ENCODE data around the gene MREG. TPM values are rescaled to one million over a fixed set of nuclear protein-coding genes. Genes with fewer than 3 reads are reported as not detected.

MREG gene
- 10 to 100 TPM; 26.0 to 26.5 TPM for polyA plus RNA-seq

GRCh38 chr2:216013080-216013909 lies at the start of gene MREG:
TSS of gene MREG (minus strand) at chr2:216013551. CDS start at chr2:216013327, 224 bp downstream.
- Histone ChIP-seq H3K36me3 (ENCODE audit: control insufficient read depth in 2 of 2, insufficient read depth in 2 of 2, low read length in 1 of 2) (no peaks in the 10 kb centered on the region), H3K27ac (ENCODE audit: low read depth in 2 of 2, low read length in 1 of 2) (peak within 1 kb of the TSS; percentile 83 to 97), H3K4me3 (ENCODE audit: low read depth in 1 of 2, low read length in 2 of 2) (peak within 1 kb of the TSS; percentile 67 to 78), H3K27me3 (ENCODE audit: control insufficient read depth in 1 of 2, insufficient read depth in 2 of 2, low read length in 2 of 2) (no peaks in the 10 kb centered on the region), H3K9me3 (ENCODE audit: control insufficient read depth in 2 of 2, insufficient read depth in 1 of 2, low read depth in 1 of 2, low read length in 1 of 2) (no peaks in the 10 kb centered on the region), H3K4me1 (ENCODE audit: control insufficient read depth in 2 of 2, insufficient read depth in 2 of 2, low read length in 1 of 2) (peaks cover 0 to 2% of the 10 kb centered on the region in 2 donors)
- 1% methylated on average over 43 to 70 of the region's 70 CpGs for WGBS, 2 donors

- Histone ChIP-seq H3K9me3 (ENCODE audit: control insufficient read depth in 2 of 2, insufficient read depth in 1 of 2, low read depth in 1 of 2, low read length in 1 of 2) (no peaks in the 10 kb centered on the region), H3K27me3 (ENCODE audit: control insufficient read depth in 1 of 2, insufficient read depth in 2 of 2, low read length in 2 of 2) (no peaks in the 10 kb centered on the region), H3K4me1 (ENCODE audit: control insufficient read depth in 2 of 2, insufficient read depth in 2 of 2, low read length in 1 of 2) (no peaks in the 10 kb centered on the region)
Observed at GRCh38 chr2:216059233-216059834, 46.0 kb upstream of the MREG start.

GRCh38 chr2:216057688-216058193 lies 44.4 kb upstream of the MREG start:
- Histone ChIP-seq H3K4me3 (ENCODE audit: low read depth in 1 of 2, low read length in 2 of 2) (peak overlapping the region in 1 of 2 donors; percentile 33), H3K9me3 (ENCODE audit: control insufficient read depth in 2 of 2, insufficient read depth in 1 of 2, low read depth in 1 of 2, low read length in 1 of 2) (no peaks in the 10 kb centered on the region), H3K4me1 (ENCODE audit: control insufficient read depth in 2 of 2, insufficient read depth in 2 of 2, low read length in 1 of 2) (no peaks in the 10 kb centered on the region), H3K36me3 (ENCODE audit: control insufficient read depth in 2 of 2, insufficient read depth in 2 of 2, low read length in 1 of 2) (no peaks in the 10 kb centered on the region), H3K27ac (ENCODE audit: low read depth in 2 of 2, low read length in 1 of 2) (peak overlapping the region; percentile 86 to 87), H3K27me3 (ENCODE audit: control insufficient read depth in 1 of 2, insufficient read depth in 2 of 2, low read length in 2 of 2) (no peaks in the 10 kb centered on the region)
- WGBS, 2 donors = 42 to 44% methylated on average over 7 of the region's 7 CpGs

More at GRCh38 chr2:216059233-216059834, 46.0 kb upstream of the MREG start:
- WGBS, 2 donors = 94 to 95% methylated on average over 5 of the region's 5 CpGs
- no peak overlapping the region for H3K4me3 ChIP-seq (ENCODE audit: low read depth in 1 of 2, low read length in 2 of 2)
- H3K36me3 ChIP-seq (ENCODE audit: control insufficient read depth in 2 of 2, insufficient read depth in 2 of 2, low read length in 1 of 2) = peaks cover 0 to 2% of the 10 kb centered on the region in 2 donors
- no peak overlapping the region for H3K27ac ChIP-seq (ENCODE audit: low read depth in 2 of 2, low read length in 1 of 2)

GRCh38 chr2:216056739-216057138 lies 43.4 kb upstream of the MREG start:
- H3K27me3 ChIP-seq (ENCODE audit: control insufficient read depth in 1 of 2, insufficient read depth in 2 of 2, low read length in 2 of 2) = no peaks in the 10 kb centered on the region
- no peak overlapping the region for H3K27ac ChIP-seq (ENCODE audit: low read depth in 2 of 2, low read length in 1 of 2)
- no peaks in the 10 kb centered on the region for H3K9me3 ChIP-seq (ENCODE audit: control insufficient read depth in 2 of 2, insufficient read depth in 1 of 2, low read depth in 1 of 2, low read length in 1 of 2)
- no peak overlapping the region for H3K4me3 ChIP-seq (ENCODE audit: low read depth in 1 of 2, low read length in 2 of 2)
- no peaks in the 10 kb centered on the region for H3K4me1 ChIP-seq (ENCODE audit: control insufficient read depth in 2 of 2, insufficient read depth in 2 of 2, low read length in 1 of 2)
- 59 to 62% methylated on average over 3 of the region's 3 CpGs for WGBS, 2 donors
- no peaks in the 10 kb centered on the region for H3K36me3 ChIP-seq (ENCODE audit: control insufficient read depth in 2 of 2, insufficient read depth in 2 of 2, low read length in 1 of 2)

- 91 to 93% methylated on average over 4 of the region's 4 CpGs for WGBS, 2 donors
- Histone ChIP-seq H3K27me3 (ENCODE audit: control insufficient read depth in 1 of 2, insufficient read depth in 2 of 2, low read length in 2 of 2) (no peaks in the 10 kb centered on the region), H3K9me3 (ENCODE audit: control insufficient read depth in 2 of 2, insufficient read depth in 1 of 2, low read depth in 1 of 2, low read length in 1 of 2) (no peaks in the 10 kb centered on the region), H3K4me1 (ENCODE audit: control insufficient read depth in 2 of 2, insufficient read depth in 2 of 2, low read length in 1 of 2) (no peaks in the 10 kb centered on the region), H3K27ac (ENCODE audit: low read depth in 2 of 2, low read length in 1 of 2) (no peak overlapping the region), H3K4me3 (ENCODE audit: low read depth in 1 of 2, low read length in 2 of 2) (no peak overlapping the region), H3K36me3 (ENCODE audit: control insufficient read depth in 2 of 2, insufficient read depth in 2 of 2, low read length in 1 of 2) (no peaks in the 10 kb centered on the region)
Observed at GRCh38 chr2:216055680-216056079, 42.3 kb upstream of the MREG start.

- WGBS, 2 donors = 97 to 98% methylated on average over 2 of the region's 2 CpGs
- no peaks in the 10 kb centered on the region for H3K4me1 ChIP-seq (ENCODE audit: control insufficient read depth in 2 of 2, insufficient read depth in 2 of 2, low read length in 1 of 2)
- no peak overlapping the region for H3K27ac ChIP-seq (ENCODE audit: low read depth in 2 of 2, low read length in 1 of 2)
- no peak overlapping the region for H3K4me3 ChIP-seq (ENCODE audit: low read depth in 1 of 2, low read length in 2 of 2)
- no peaks in the 10 kb centered on the region for H3K27me3 ChIP-seq (ENCODE audit: control insufficient read depth in 1 of 2, insufficient read depth in 2 of 2, low read length in 2 of 2)
- no peaks in the 10 kb centered on the region for H3K36me3 ChIP-seq (ENCODE audit: control insufficient read depth in 2 of 2, insufficient read depth in 2 of 2, low read length in 1 of 2)
- H3K9me3 ChIP-seq (ENCODE audit: control insufficient read depth in 2 of 2, insufficient read depth in 1 of 2, low read depth in 1 of 2, low read length in 1 of 2) = no peaks in the 10 kb centered on the region
Observed at GRCh38 chr2:216052420-216052819, 39.1 kb upstream of the MREG start.

- H3K27me3 ChIP-seq (ENCODE audit: control insufficient read depth in 1 of 2, insufficient read depth in 2 of 2, low read length in 2 of 2) = no peaks in the 10 kb centered on the region
- H3K9me3 ChIP-seq (ENCODE audit: control insufficient read depth in 2 of 2, insufficient read depth in 1 of 2, low read depth in 1 of 2, low read length in 1 of 2) = no peaks in the 10 kb centered on the region
- 85 to 88% methylated on average over 3 of the region's 3 CpGs for WGBS, 2 donors
- no peak overlapping the region for H3K27ac ChIP-seq (ENCODE audit: low read depth in 2 of 2, low read length in 1 of 2)
- no peak overlapping the region for H3K4me3 ChIP-seq (ENCODE audit: low read depth in 1 of 2, low read length in 2 of 2)
- no peaks in the 10 kb centered on the region for H3K4me1 ChIP-seq (ENCODE audit: control insufficient read depth in 2 of 2, insufficient read depth in 2 of 2, low read length in 1 of 2)
- no peaks in the 10 kb centered on the region for H3K36me3 ChIP-seq (ENCODE audit: control insufficient read depth in 2 of 2, insufficient read depth in 2 of 2, low read length in 1 of 2)
Observed at GRCh38 chr2:216051350-216051749, 38.0 kb upstream of the MREG start.

- Histone ChIP-seq H3K27ac (ENCODE audit: low read depth in 2 of 2, low read length in 1 of 2) (no peak overlapping the region), H3K27me3 (ENCODE audit: control insufficient read depth in 1 of 2, insufficient read depth in 2 of 2, low read length in 2 of 2) (no peaks in the 10 kb centered on the region), H3K36me3 (ENCODE audit: control insufficient read depth in 2 of 2, insufficient read depth in 2 of 2, low read length in 1 of 2) (no peaks in the 10 kb centered on the region), H3K4me1 (ENCODE audit: control insufficient read depth in 2 of 2, insufficient read depth in 2 of 2, low read length in 1 of 2) (no peaks in the 10 kb centered on the region), H3K9me3 (ENCODE audit: control insufficient read depth in 2 of 2, insufficient read depth in 1 of 2, low read depth in 1 of 2, low read length in 1 of 2) (no peaks in the 10 kb centered on the region), H3K4me3 (ENCODE audit: low read depth in 1 of 2, low read length in 2 of 2) (no peak overlapping the region)
- 94% methylated on average over 2 of the region's 2 CpGs for WGBS, 2 donors
Observed at GRCh38 chr2:216049452-216049851, 36.1 kb upstream of the MREG start.

- Histone ChIP-seq H3K4me1 (ENCODE audit: control insufficient read depth in 2 of 2, insufficient read depth in 2 of 2, low read length in 1 of 2) (no peaks in the 10 kb centered on the region), H3K4me3 (ENCODE audit: low read depth in 1 of 2, low read length in 2 of 2) (no peak overlapping the region), H3K27ac (ENCODE audit: low read depth in 2 of 2, low read length in 1 of 2) (no peak overlapping the region), H3K9me3 (ENCODE audit: control insufficient read depth in 2 of 2, insufficient read depth in 1 of 2, low read depth in 1 of 2, low read length in 1 of 2) (no peaks in the 10 kb centered on the region), H3K36me3 (ENCODE audit: control insufficient read depth in 2 of 2, insufficient read depth in 2 of 2, low read length in 1 of 2) (no peaks in the 10 kb centered on the region), H3K27me3 (ENCODE audit: control insufficient read depth in 1 of 2, insufficient read depth in 2 of 2, low read length in 2 of 2) (no peaks in the 10 kb centered on the region)
- WGBS, 2 donors = 81 to 88% methylated on average over 2 of the region's 2 CpGs
Observed at GRCh38 chr2:216047397-216047796, 34.0 kb upstream of the MREG start.

Measured in esophagus (tissue), 2 donors.